Fibroblast of lung (primary cell): Measurements from ENCODE around the gene COQ10B. TPM values are rescaled to one million over a fixed set of nuclear protein-coding genes. Genes with fewer than 3 reads are reported as not detected.
"Not testable (repeated sequence)": the region's sequence is repeated elsewhere in the genome, so short reads cannot be mapped to it uniquely, and the experiment has no call there.

Source experiments
- DNase-seq, 2 donors: peaks; one replicate each; pipeline versions ENCODE4 v3.0.0 to v3.0.0-alpha.2; 2010; ENCODE audit warnings: low read depth in 2 of 2
- H2AFZ ChIP-seq: 2 replicates; pipeline ENCODE4 v1.5.1; 2012; ENCODE audit warnings: low read length, control low read depth, inconsistent platforms
- H3K27ac ChIP-seq: 2 replicates; pipeline ENCODE4 v1.5.1; 2011; ENCODE audit warnings: low read length, control low read depth; ENCODE audit not compliant: insufficient read depth
- H3K27me3 ChIP-seq: 2 replicates; pipeline ENCODE4 v1.5.1; 2011; ENCODE audit warnings: mild to moderate bottlenecking, low read length; ENCODE audit not compliant: control insufficient read depth, insufficient read depth
- H3K36me3 ChIP-seq: 2 replicates; pipeline ENCODE4 v1.5.1; 2011; ENCODE audit warnings: low read length; ENCODE audit not compliant: control insufficient read depth, insufficient read depth
- H3K4me1 ChIP-seq: 2 replicates; pipeline ENCODE4 v1.5.1; 2011; ENCODE audit warnings: low read length; ENCODE audit not compliant: control insufficient read depth, insufficient read depth; ENCODE audit errors: extremely low read depth
- H3K4me2 ChIP-seq: 2 replicates; pipeline ENCODE4 v1.5.1; 2011; ENCODE audit warnings: low read length, control low read depth; ENCODE audit not compliant: insufficient read depth; ENCODE audit errors: extremely low read depth
- H3K4me3 ChIP-seq, 4 experiments: fragments of 200-600 bp in 1 of 4; sonication (generic) in 1 of 4; replicated peaks in 1 of 4; 2 replicates each; pipeline ENCODE4 v1.5.1; 2011 to 2016; ENCODE audit warnings: low read length in 4 of 4, low read depth in 3 of 4, mild to moderate bottlenecking in 3 of 4, control low read depth in 2 of 4, inconsistent platforms in 1 of 4, mixed read lengths in 1 of 4; ENCODE audit not compliant: insufficient read depth in 1 of 4; ENCODE audit errors: control extremely low read depth in 1 of 4
- H3K79me2 ChIP-seq: 2 replicates; pipeline ENCODE4 v1.5.1; 2012; ENCODE audit warnings: mild to moderate bottlenecking, low read length, inconsistent platforms; ENCODE audit not compliant: control insufficient read depth, insufficient read depth
- H3K9ac ChIP-seq: 2 replicates; pipeline ENCODE4 v1.5.1; 2011; ENCODE audit warnings: mild to moderate bottlenecking, low read length, control low read depth; ENCODE audit not compliant: insufficient read depth
- H3K9me3 ChIP-seq: 2 replicates; pipeline ENCODE4 v1.5.1; 2012; ENCODE audit warnings: low read depth, low read length; ENCODE audit not compliant: control insufficient read depth, insufficient read depth
- H4K20me1 ChIP-seq: 2 replicates; pipeline ENCODE4 v1.5.1; 2011; ENCODE audit warnings: low read length; ENCODE audit not compliant: control insufficient read depth, insufficient read depth; ENCODE audit errors: extremely low read depth
- CTCF ChIP-seq, 2 donors: IDR thresholded peaks in 1 of 2; conservative IDR thresholded peaks in 1 of 2; 1 replicate in 1 of 2; 2 replicates in 1 of 2; pipeline ENCODE4 v1.5.1; 2011 to 2012; ENCODE audit warnings: low read length in 2 of 2, control low read depth in 1 of 2, inconsistent platforms in 1 of 2, low read depth in 1 of 2, mild to moderate bottlenecking in 1 of 2
- EZH2 ChIP-seq: IDR thresholded peaks from 2 replicates; pipeline ENCODE4 v1.5.1; 2012; ENCODE audit warnings: low read length, control low read depth, mild to moderate bottlenecking; ENCODE audit errors: missing control alignments
- polyA plus RNA-seq, 2 donors: library from polyadenylated mRNA; depleted of rRNA in 1 of 2; stranded (reverse) in 1 of 2; unstranded in 1 of 2; fragments of >200 nt; gene quantifications; 2 replicates each; pipeline ENCODE4 v1.2.1, GENCODE V29; 2011 to 2012; ENCODE audit warnings: missing spikeins in 1 of 2
- total RNA-seq: library from RNA; depleted of rRNA; stranded (reverse); fragments of >200 nt; gene quantifications from 2 replicates; pipeline ENCODE4 v1.2.1, GENCODE V29; 2014

The COQ10B gene
- total and polyA plus RNA-seq, 2 donors (not counting 1 experiment from before 2014, with no cell fraction given): 11.6 to 41.9 TPM

- no peaks in the 10 kb centered on the region for H3K36me3 ChIP-seq
- H2AFZ ChIP-seq: no peak overlapping the region
- H3K4me1 ChIP-seq: no peaks in the 10 kb centered on the region
- H3K9ac ChIP-seq: no peak overlapping the region
- no peaks in the 10 kb centered on the region for H3K79me2 ChIP-seq
- TF ChIP-seq EZH2: no peak
- no peak for TF ChIP-seq CTCF (conservative IDR thresholded peaks at IDR 0.05 in 1 of 2, IDR thresholded peaks at IDR 0.05 in 1 of 2; ENCODE audit: low read depth in 1 of 2, low read length in 2 of 2)
- no peaks in the 10 kb centered on the region for H4K20me1 ChIP-seq
- no peaks in the 10 kb centered on the region for H3K27me3 ChIP-seq
- no peak overlapping the region for H3K4me3 ChIP-seq
- no peak for DNase-seq
- H3K9me3 ChIP-seq: no peaks in the 10 kb centered on the region
- H3K27ac ChIP-seq: no peak overlapping the region
- H3K4me2 ChIP-seq: no peak overlapping the region
Measured at GRCh38 chr2:197445746-197446145, 7.6 kb upstream of the COQ10B start.

GRCh38 chr2:197446844-197447243 is 6.5 kb upstream of the COQ10B start:
- Histone ChIP-seq H3K27ac (no peak overlapping the region), H3K79me2 (no peaks in the 10 kb centered on the region), H3K9ac (no peak overlapping the region), H3K27me3 (no peaks in the 10 kb centered on the region), H3K4me1 (no peaks in the 10 kb centered on the region), H3K9me3 (no peaks in the 10 kb centered on the region), H4K20me1 (no peaks in the 10 kb centered on the region), H2AFZ (no peak overlapping the region), H3K4me3 (no peak overlapping the region), H3K36me3 (no peaks in the 10 kb centered on the region), H3K4me2 (no peak overlapping the region)
- DNase-seq: no peak
- TF ChIP-seq CTCF (conservative IDR thresholded peaks at IDR 0.05 in 1 of 2, IDR thresholded peaks at IDR 0.05 in 1 of 2; ENCODE audit: low read depth in 1 of 2, low read length in 2 of 2) (no peak), EZH2 (no peak)

- H4K20me1 ChIP-seq: no peaks in the 10 kb centered on the region
- DNase-seq: peak in 1 of 2 donors; percentile 33
Measured at GRCh38 chr2:197450465-197450864, 2.9 kb upstream of the COQ10B start.

GRCh38 chr2:197450935-197451358 is 2.4 kb upstream of the COQ10B start:
- H3K4me1 ChIP-seq, H3K27ac ChIP-seq, H4K20me1 ChIP-seq, H3K27me3 ChIP-seq, H3K9me3 ChIP-seq, DNase-seq, H2AFZ ChIP-seq, H3K9ac ChIP-seq, H3K36me3 ChIP-seq, H3K4me2 ChIP-seq, H3K4me3 ChIP-seq: not testable (repeated sequence)
- peaks cover 22% of the 10 kb centered on the region for H3K79me2 ChIP-seq

More at GRCh38 chr2:197450465-197450864, 2.9 kb upstream of the COQ10B start:
- H3K4me1 ChIP-seq: peaks cover 3% of the 10 kb centered on the region
- TF ChIP-seq EZH2 (no peak), CTCF (conservative IDR thresholded peaks at IDR 0.05 in 1 of 2, IDR thresholded peaks at IDR 0.05 in 1 of 2; ENCODE audit: low read depth in 1 of 2, low read length in 2 of 2) (no peak)
- peak overlapping the region; percentile 51 for H3K4me2 ChIP-seq
- peak overlapping the region; percentile 23 for H3K9ac ChIP-seq
- H3K4me3 ChIP-seq: peak overlapping the region in 1 of 4 experiments; percentile 28
- H3K9me3 ChIP-seq: no peaks in the 10 kb centered on the region
- H3K27ac ChIP-seq: peak overlapping the region; percentile 10
- peaks cover 17% of the 10 kb centered on the region for H3K79me2 ChIP-seq
- peak overlapping the region; percentile 43 for H2AFZ ChIP-seq
- no peaks in the 10 kb centered on the region for H3K27me3 ChIP-seq
- no peaks in the 10 kb centered on the region for H3K36me3 ChIP-seq
